Heart left ventricle (tissue), 16 donors: ENCODE data around the gene DHCR24. TPM values are rescaled to one million over a fixed set of nuclear protein-coding genes. Genes with fewer than 3 reads are reported as not detected.
A peak's percentile ranks its signal among the peaks of the same experiment; 100 is the strongest.

Experiments
- ATAC-seq, 4 donors: fragments of 200-7000 bp; cut with Tn5 transposase; one replicate each; pipeline ENCODE4 v1.9.1; 2020 to 2022; ENCODE audit warnings: moderate library complexity in 4 of 4, mild to moderate bottlenecking in 3 of 4, moderate number of reproducible peaks in 1 of 4
- DNase-seq, 5 donors: peaks; one replicate each; pipeline ENCODE4 v3.0.0-alpha.2; 2020
- H3K27ac ChIP-seq, 12 donors: fragments of 200-600 bp; sonication (generic) in 4 of 12; one replicate each; pipeline versions ENCODE4 v1.5.0 to v1.8.0; 2016 to 2022; ENCODE audit warnings: mild to moderate bottlenecking in 2 of 12
- H3K27me3 ChIP-seq, 9 donors: fragments of 200-600 bp; sonication (generic) in 2 of 9; one replicate each; pipeline versions ENCODE4 v1.5.1 to v1.8.0; 2016 to 2022; ENCODE audit warnings: mild to moderate bottlenecking in 3 of 9
- H3K36me3 ChIP-seq, 9 donors: fragments of 200-600 bp; sonication (generic) in 2 of 9; one replicate each; pipeline versions ENCODE4 v1.5.0 to v1.8.0; 2018 to 2022; ENCODE audit warnings: mild to moderate bottlenecking in 2 of 9
- H3K4me1 ChIP-seq, 12 donors: fragments of 200-600 bp; sonication (generic) in 4 of 12; one replicate each; pipeline versions ENCODE4 v1.5.0 to v1.8.0; 2016 to 2022; ENCODE audit warnings: mild to moderate bottlenecking in 3 of 12
- H3K4me3 ChIP-seq, 12 donors: fragments of 200-600 bp; sonication (generic) in 4 of 12; one replicate each; pipeline versions ENCODE4 v1.5.0 to v1.8.0; 2017 to 2022; ENCODE audit warnings: mild to moderate bottlenecking in 9 of 12, moderate library complexity in 4 of 12
- H3K9me3 ChIP-seq, 12 donors: fragments of 200-600 bp; sonication (generic) in 4 of 12; one replicate each; pipeline versions ENCODE4 v1.5.0 to v1.8.0; 2016 to 2022; ENCODE audit warnings: mild to moderate bottlenecking in 1 of 12
- CTCF ChIP-seq, 12 donors: fragments of 200-600 bp; sonication (generic) in 4 of 12; IDR thresholded peaks; one replicate each; pipeline versions ENCODE4 v1.5.0 to v1.8.0; 2018 to 2022; ENCODE audit warnings: antibody characterized with exemption in 12 of 12, mild to moderate bottlenecking in 5 of 12
- POLR2A ChIP-seq, 2 donors: fragments of 450-650 bp; IDR thresholded peaks; one replicate each; pipeline ENCODE4 v1.6.1; 2017; ENCODE audit warnings: antibody characterized with exemption in 2 of 2, mild to moderate bottlenecking in 2 of 2, moderate library complexity in 2 of 2
- WGBS, 4 donors: extraction: QIAGEN DNeasy Blood & Tissue Kit in 2 of 4; methylation state at CpG; one replicate each; pipeline versions ENCODE4 v1.1.5 to v1.1.7; 2013 to 2018; 5-methylcytosine and 5-hydroxymethylcytosine counted together
- intact Hi-C, 10 donors: fragments of 100-400 bp; cut with DNase I; formaldehyde crosslinking; loops; one replicate each; pipeline versions ENCODE4 v1.11.1 to v1.14.2; 2022
- polyA plus RNA-seq, 2 donors: library from polyadenylated mRNA; stranded (reverse); fragments of 200-250 nt; gene quantifications; one replicate each; pipeline ENCODE4 v1.2.3, GENCODE V29; 2013
- total RNA-seq, 9 donors: library from RNA; depleted of rRNA in 2 of 9; stranded (reverse); fragments of >200 nt in 2 of 9; fragmentation: NEBNext Ultra II Directional in 3 of 9; extraction: Animal tissue kit (Norgen Biotek cat#: 25700) in 3 of 9; gene quantifications; one replicate each; pipeline versions ENCODE4 v1.1.0 to v1.2.4, GENCODE V29; 2016 to 2023
- donor health status: ischemic (EF 13 %, LVEDD 7.1; RV severe dilation, severe dysfunction).
- donor health status: healthy with polysubstance abuse.
- donor health status: DM: no; HTN: yes; CAD: no.
- donor health status: DM: no; HTN: no; CAD: no.
- donor health status: ischemic (EF 25% LVEDD 6.9; RV normal size, moderate dysfunction).
- donor health status: ischemic (EF 25% LVEDD 5.7; RV mildly dilated, moderate dysfunction).
- donor health status: healthy.
- donor health status: DM: yes; HTN: yes; CAD: no.
- donor health status: ischemic (EF 35%, LVEDD 5.7; RV mildly dilated, moderate dysfunction).
- donor health status: nonischemic (EF 11% LVEDD 7.7; RV severe dilation, severe dysfunction).
- donor health status: DM: yes; HTN: yes; CAD: no.
- donor health status: PGD.
- donor health status: ischemic (EF 29% LVEDD 5.4; RV normal size, mild dysfunction).
- donor health status: nonischemic (EF 23%, LVEDD 6.1; RV moderate dilation, normal function).

The DHCR24 gene
- total and polyA plus RNA-seq, 11 donors = 5.3 to 109 (median 25.4) TPM

DNA sequence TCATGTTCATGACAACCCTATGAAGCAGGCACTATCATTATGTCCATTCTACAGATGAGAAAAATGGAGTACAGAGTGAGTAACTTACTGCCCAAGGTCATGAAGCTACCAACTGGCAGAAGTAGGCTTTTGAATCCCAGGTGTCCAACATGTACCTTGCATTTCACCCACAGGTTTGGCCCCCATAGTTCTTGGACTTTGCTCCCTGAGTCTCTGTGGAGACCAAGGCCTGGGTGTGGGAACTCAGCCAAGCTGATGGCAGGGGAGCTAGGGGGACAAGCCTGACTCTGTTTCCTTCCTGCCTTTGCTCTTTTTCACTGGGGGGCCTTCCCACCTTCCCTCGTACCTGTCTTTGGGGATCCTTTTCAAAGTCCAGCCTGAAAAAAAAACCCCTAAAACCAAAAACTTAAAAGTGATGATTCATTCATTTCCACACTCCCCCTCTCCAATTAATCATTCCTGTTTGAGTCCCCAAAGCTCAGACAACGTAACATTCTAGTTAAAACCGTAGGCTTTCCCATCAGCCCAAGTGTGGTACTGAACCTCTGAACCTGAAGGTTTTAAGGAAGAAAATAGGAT is 77.4 kb downstream of the DHCR24 start:
- Histone ChIP-seq H3K27ac (no peak overlapping the region), H3K4me1 (peaks cover 0 to 2% (median 0%) of the 10 kb centered on the region in 12 donors), H3K36me3 (no peaks in the 10 kb centered on the region), H3K27me3 (peaks cover 0 to 7% (median 0%) of the 10 kb centered on the region in 9 donors), H3K4me3 (no peak overlapping the region), H3K9me3 (no peaks in the 10 kb centered on the region)
- intact Hi-C loops = loop anchor here in 9 of 10 donors (2.0 to 10.0 kb wide), 9 partner anchors 135 to 949 kb away; no protein-coding TSS in a partner anchor
- TF ChIP-seq POLR2A (IDR thresholded peaks at IDR 0.05) (no peak), CTCF (IDR thresholded peaks at IDR 0.05) (no peak)
- DNase-seq (no peak), ATAC-seq (no peak)
- WGBS, 4 donors = 61 to 66% (median 64%) methylated on average over 3 of the region's 3 CpGs

GRCh38 chr1:54808443-54809207 is 78.4 kb downstream of the DHCR24 start:
- H3K27me3 ChIP-seq = peaks cover 0 to 8% (median 0%) of the 10 kb centered on the region in 9 donors

DNA sequence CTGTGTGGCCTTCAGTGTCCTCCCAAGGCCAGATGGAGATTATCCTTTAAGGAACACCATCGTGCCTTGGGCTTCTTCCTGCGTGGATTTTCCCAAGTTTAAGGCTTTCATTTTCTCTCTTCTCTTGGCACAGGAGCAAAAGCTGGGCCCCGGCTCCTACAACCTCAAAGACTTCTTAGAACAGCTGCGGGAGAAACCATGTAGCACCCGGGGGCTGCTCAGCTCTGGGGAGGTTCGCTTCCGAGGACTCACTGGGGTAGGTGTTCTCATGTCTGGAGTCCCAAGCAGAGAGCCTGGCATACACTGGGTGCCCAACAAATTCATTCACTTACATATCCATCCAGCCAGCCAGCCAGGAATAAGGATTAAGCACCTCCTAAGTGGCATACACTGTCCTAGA is 79.2 kb downstream of the DHCR24 start:
- TF ChIP-seq POLR2A (IDR thresholded peaks at IDR 0.05) (no peak), CTCF (IDR thresholded peaks at IDR 0.05) (no peak)
- Histone ChIP-seq H3K27me3 (peaks cover 0 to 16% (median 0%) of the 10 kb centered on the region in 9 donors), H3K27ac (no peak overlapping the region), H3K4me1 (peaks cover 0 to 6% (median 0%) of the 10 kb centered on the region in 12 donors), H3K36me3 (no peaks in the 10 kb centered on the region), H3K4me3 (no peak overlapping the region), H3K9me3 (no peaks in the 10 kb centered on the region)
- DNase-seq (no peak), ATAC-seq (no peak)
- 87 to 89% (median 88%) methylated on average over 7 of the region's 7 CpGs for WGBS, 4 donors
- intact Hi-C loops = loop anchor here in 5 of 10 donors (5.0 to 10.0 kb wide), 4 partner anchors 135 to 740 kb away; no protein-coding TSS in a partner anchor

More at GRCh38 chr1:54808443-54809207, 78.4 kb downstream of the DHCR24 start:
- no peak for ATAC-seq
- H3K36me3 ChIP-seq = no peaks in the 10 kb centered on the region
- peaks cover 0 to 6% (median 0%) of the 10 kb centered on the region in 12 donors for H3K4me1 ChIP-seq
- intact Hi-C loops = loop anchor here in 5 of 10 donors (5.0 to 10.0 kb wide), 4 partner anchors 136 to 741 kb away; no protein-coding TSS in a partner anchor
- TF ChIP-seq POLR2A (IDR thresholded peaks at IDR 0.05) = no peak
- peak in 1 of 12 donors; percentile 3 for TF ChIP-seq CTCF (IDR thresholded peaks at IDR 0.05)
- H3K9me3 ChIP-seq = no peaks in the 10 kb centered on the region
- WGBS, 4 donors = 69 to 76% (median 72%) methylated on average over 10 to 12 of the region's 12 CpGs
- peak in 1 of 5 donors; percentile 3 for DNase-seq
- H3K27ac ChIP-seq = no peak overlapping the region
- H3K4me3 ChIP-seq = no peak overlapping the region
